T-helper 1 cell treated with Interleukin-12 subunit alpha and Interleukin-12 subunit beta and Interleukin-4 antibody, amounts not matched to agents 30 ng/mL and 1 ng/mL, for 36 hours (primary cell): ENCODE data around the gene CLEC18A. TPM values are rescaled to one million over a fixed set of nuclear protein-coding genes. Genes with fewer than 3 reads are reported as not detected.
"Not testable (repeated sequence)": the region's sequence is repeated elsewhere in the genome, so short reads cannot be mapped to it uniquely, and the experiment has no call there.

Source experiments
- intact Hi-C: fragments of 100-400 bp; cut with micrococcal nuclease; formaldehyde crosslinking; loops from one replicate; pipeline ENCODE4 v1.15.1; 2024
- total RNA-seq: library from RNA; stranded (reverse); gene quantifications from 2 replicates; pipeline ENCODE4 v1.2.3, GENCODE V29; 2022

Gene CLEC18A
- total RNA-seq, 1 donor from 2014 or later = 1.5 TPM

- intact Hi-C loops = not testable (repeated sequence)
Measured at GRCh38 chr16:69951672-69952031, 518 bp downstream of the CLEC18A start.

GRCh38 chr16:69952116-69952515, 982 bp downstream of the CLEC18A start:
- intact Hi-C loops = not testable (repeated sequence)

DNA sequence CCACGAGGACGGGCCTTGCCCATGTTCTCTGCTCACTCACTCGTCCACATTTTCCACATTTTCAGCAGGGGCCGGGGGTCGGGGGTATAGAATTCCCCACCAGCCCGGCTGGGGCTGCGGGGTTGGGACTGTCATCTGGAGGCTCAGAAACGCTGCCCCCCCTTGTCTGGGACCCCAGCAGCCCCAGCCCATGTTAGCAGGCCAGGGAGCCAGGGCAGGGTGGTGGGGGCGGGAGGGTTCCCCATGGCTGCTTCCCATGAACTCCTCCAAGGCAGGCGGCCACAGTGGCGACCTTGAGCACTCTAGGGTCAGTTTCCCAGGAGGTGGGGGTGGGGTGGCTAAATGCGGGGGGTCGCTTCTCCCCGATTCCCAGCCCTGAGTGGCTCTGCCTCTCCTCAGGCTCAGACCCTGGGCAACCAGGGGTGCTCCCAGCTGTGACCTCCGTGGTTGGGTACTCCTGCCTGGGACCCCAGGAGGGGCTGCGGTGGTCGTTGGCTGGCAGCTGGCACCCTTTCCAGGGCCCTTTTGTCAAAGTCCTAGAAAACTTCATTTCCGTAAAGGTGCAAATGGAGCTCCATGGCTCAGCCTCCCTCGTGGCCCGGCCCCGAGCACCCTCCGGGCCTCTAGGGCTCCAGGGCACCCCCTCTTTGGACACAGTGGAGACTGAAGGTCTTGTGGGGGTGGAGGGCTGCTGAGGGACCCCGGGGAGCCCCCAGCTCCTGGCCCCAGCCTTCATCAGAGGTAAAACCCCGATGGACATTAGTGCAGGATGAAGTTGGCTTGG, 1.6 kb downstream of the CLEC18A start:
- intact Hi-C loops = not testable (repeated sequence)

DNA sequence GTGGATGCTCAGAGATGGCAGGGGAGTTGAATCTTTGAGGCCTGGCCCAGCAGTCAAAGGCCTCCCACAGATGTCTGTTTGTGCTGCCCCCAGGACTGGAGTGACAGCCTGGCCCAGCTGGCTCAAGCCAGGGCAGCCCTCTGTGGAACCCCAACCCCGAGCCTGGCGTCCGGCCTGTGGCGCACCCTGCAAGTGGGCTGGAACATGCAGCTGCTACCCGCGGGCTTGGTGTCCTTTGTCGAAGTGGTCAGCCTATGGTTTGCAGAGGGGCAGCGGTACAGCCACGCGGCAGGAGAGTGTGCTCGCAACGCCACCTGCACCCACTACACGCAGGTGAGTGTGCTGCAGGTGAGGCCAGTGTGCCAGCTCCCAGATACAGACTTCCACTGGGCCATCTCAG, 3.1 kb downstream of the CLEC18A start:
- intact Hi-C loops = not testable (repeated sequence)

DNA sequence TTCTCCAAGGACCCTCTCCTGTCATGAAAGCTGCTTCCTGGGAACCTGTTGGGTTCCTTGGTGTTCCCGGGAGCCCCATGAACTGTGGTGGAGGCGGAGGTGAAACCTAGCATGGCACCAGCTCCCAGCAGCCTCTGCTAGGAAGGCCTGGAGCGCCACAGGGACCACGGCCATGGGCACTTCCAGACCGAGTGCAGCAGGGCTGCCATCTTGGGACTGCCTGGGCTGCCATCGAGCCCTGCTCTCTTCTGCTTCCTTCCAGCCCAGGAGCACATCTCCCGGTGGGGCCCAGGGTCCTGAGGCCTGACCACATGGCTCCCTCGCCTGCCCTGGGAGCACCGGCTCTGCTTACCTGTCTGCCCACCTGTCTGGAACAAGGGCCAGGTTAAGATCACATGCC, 12.2 kb downstream of the CLEC18A start:
- intact Hi-C loops = not testable (repeated sequence)

DNA sequence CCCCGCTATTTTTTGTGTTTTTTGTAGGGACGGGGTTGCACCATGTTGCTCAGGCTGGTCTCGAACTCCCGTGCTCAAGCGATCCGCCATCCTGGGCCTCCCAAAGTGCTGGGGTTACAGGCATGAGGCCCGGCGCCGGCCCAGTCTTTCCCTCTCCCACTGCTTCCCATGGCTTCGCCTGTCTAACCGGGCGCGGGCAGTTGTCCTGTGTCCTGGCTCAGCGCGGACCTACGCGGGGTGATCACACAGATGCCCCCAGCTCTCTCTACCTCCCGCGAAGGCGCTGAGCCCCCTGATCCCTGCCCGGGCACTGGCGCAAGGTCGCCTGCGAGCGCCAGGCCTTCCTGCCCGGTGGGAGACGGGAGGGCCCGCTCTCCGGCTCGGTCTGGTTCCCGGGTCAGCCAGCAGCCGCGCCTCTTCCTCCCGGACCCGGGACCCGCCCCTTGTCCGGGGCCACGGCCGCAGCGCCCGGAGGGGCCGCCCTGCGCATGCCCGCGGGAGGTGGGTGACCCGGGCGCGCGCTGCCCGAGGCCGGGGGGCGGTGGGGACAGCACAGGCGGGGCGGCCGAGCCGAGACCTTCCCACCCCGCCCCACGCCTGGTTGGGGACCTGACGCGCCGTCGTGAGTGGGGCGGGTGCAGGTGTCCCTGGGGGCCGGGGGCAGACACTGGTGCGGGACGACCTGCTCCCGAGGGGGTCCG, 14.0 kb downstream of the CLEC18A start:
- intact Hi-C loops = not testable (repeated sequence)

DNA sequence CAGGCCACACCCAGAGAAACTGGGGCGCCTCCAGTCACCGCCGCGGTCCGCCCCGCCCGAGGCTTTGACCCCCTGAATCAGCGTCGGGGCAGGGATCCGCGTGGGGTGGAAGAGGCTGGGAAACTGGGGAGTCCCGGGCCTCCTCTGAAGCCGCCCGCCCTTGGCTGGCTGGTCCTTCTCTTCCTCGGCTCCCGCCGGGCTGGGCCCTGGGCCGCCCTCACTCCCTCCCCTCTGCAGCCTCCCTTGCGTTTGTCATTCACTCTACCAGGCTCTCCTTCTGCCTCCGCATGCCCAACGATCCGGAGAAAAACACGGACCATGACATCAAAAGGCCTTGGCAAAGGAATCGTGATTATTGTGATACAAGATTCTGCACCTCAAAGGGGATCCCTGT, 14.5 kb downstream of the CLEC18A start:
- intact Hi-C loops = not testable (repeated sequence)

- intact Hi-C loops = not testable (repeated sequence)
Measured at GRCh38 chr16:69967688-69968087, 16.6 kb downstream of the CLEC18A start.

DNA sequence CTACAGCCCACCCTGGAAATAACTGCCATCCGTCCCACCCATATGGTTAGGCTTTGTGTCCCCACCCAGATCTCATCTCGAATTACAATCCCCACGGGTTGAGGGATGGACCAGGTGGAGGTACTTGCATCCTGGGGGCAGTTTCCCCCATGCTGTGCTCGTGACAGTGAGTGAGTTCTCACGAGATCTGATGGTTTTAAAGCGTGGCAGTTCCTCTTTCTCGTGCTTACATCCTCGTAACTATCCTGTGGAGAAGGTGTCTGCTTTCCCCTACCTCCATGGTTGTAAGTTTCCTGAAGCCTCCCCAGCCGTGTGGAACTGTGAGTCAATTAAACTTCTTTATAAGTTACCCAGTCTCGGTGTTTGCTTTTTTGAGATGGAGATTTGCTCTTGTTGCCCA, 17.0 kb downstream of the CLEC18A start:
- intact Hi-C loops = not testable (repeated sequence)

GRCh38 chr16:69969657-69970056, 18.5 kb downstream of the CLEC18A start:
- intact Hi-C loops = not testable (repeated sequence)

GRCh38 chr16:69972120-69972519, 21.0 kb downstream of the CLEC18A start:
- intact Hi-C loops = not testable (repeated sequence)

GRCh38 chr16:69972935-69973334, 21.8 kb downstream of the CLEC18A start:
- intact Hi-C loops = not testable (repeated sequence)

- intact Hi-C loops = not testable (repeated sequence)
Measured at GRCh38 chr16:69985196-69985595, 34.1 kb downstream of the CLEC18A start.

DNA sequence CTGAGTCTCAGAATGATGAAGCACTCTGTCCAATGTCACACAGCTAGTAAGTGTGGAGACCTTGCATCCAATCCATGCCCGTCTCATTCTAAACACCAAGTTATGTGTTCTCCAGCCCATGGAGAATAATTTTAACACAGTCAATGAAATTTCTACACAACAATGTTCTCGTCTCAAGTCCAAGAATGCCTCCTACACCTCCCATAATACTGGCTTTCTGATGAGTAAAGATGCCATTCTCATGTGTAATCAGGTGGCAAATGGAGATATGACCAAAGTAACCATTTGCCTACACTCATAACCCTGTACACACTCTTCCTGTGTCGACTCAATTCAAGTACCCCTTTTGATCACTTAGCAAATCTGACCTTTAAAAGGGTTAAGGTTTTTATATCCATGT, 46.8 kb downstream of the CLEC18A start:
- intact Hi-C loops = not testable (repeated sequence)

DNA sequence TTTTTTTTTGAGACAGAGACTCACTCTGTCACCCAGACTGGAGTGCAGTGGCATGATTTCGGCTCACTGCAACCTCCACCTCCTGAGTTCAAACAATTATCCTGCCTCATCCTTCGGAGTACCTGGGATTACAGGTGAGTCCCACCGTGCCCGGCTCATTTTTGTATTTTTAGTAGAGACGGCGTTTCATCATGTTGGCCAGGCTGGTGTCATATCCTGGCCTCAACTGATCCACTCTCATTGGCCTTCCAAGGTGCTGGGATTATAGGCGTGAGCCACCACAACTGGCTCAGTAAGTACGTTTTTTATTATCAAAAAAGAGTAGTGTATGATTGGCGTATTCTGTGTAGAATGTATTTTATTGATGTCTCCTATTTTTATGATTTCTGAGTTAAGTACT, 48.7 kb downstream of the CLEC18A start:
- intact Hi-C loops = not testable (repeated sequence)

GRCh38 chr16:70003511-70003910, 52.4 kb downstream of the CLEC18A start:
- intact Hi-C loops = not testable (repeated sequence)

DNA sequence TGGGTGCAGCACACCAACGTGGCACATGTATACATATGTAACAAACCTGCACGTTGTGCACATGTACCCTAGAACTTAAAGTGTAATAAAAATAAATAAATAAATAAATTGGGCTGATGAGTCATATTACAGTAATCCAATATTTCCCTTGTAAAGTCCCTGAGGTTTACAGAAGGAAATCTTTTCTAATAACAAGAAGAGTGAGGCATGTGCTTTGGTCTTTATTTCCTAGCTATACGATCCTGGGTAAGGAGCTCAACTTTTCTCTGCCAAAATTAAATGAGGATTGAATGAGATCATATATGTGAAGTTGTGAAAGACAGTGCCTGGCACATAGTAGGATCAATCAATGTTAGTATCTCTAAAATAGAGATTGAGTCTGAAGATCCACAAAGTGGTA, 57.5 kb downstream of the CLEC18A start:
- intact Hi-C loops = not testable (repeated sequence)

- intact Hi-C loops = not testable (repeated sequence)
Measured at GRCh38 chr16:70010615-70011014, 59.5 kb downstream of the CLEC18A start.

GRCh38 chr16:70011120-70011519, 60.0 kb downstream of the CLEC18A start:
- intact Hi-C loops = not testable (repeated sequence)

- intact Hi-C loops = not testable (repeated sequence)
Measured at GRCh38 chr16:70012354-70012753, 61.2 kb downstream of the CLEC18A start.

- intact Hi-C loops = not testable (repeated sequence)
Measured at GRCh38 chr16:70012951-70013350, 61.8 kb downstream of the CLEC18A start.
